Measurements from ENCODE around the gene NOP10.
A peak's percentile ranks its signal among the peaks of the same experiment; 100 is the strongest.
"Not testable (repeated sequence)": the region's sequence is repeated elsewhere in the genome, so short reads cannot be mapped to it uniquely, and the experiment has no call there.

NOP10 gene

DNA sequence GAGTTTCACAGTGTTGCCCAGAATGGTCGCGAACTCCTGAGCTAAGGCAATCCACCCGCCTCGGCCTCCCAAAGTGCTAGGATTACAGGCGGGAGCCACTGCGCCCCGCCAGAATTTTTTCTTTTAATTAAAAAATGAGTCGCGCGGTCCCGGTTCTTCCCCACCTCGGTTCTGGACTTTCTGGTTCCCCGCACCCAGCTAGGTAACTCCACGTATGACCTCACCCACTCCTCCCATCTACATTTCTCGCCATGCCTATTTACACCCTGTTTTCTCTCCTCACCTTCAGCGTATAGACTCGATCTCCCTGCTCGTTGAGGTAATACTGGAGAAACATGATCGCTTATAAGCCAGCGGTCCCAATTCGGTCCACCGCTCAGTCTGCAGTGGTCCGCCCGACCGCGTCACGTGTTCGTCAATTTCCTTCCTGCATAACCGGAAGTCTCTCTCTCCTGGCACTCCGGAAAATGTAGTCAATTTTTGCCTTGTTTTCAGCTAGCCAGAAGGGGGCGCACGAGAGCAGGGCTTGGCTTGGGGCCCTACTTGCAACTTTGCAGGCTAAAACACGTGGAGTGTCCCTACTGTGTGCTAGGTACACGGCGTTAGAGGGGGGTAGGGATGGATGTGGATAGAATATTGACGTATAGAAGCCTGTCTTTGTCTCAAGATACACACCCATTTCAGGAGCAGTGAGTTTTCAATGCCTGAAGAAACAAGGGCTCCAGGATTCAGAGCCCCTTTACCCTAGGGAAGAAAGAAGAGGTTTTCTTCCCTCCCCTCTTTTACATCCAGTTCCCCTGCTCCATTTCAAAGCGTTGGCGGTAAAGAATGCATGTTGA, at the start of gene NOP10, which contains the start of gene NUTM1:
Gene NOP10, minus strand, starts transcription at position 400 of the 839 bp plus-strand sequence. Its CDS starts 63 bp downstream, at position 337.
Gene NUTM1, plus strand, starts transcription at position 579 of the 839 bp plus-strand sequence. CDS start 382 bp downstream, outside the sequence.
- peak; percentile 97 for DNase-seq

DNA sequence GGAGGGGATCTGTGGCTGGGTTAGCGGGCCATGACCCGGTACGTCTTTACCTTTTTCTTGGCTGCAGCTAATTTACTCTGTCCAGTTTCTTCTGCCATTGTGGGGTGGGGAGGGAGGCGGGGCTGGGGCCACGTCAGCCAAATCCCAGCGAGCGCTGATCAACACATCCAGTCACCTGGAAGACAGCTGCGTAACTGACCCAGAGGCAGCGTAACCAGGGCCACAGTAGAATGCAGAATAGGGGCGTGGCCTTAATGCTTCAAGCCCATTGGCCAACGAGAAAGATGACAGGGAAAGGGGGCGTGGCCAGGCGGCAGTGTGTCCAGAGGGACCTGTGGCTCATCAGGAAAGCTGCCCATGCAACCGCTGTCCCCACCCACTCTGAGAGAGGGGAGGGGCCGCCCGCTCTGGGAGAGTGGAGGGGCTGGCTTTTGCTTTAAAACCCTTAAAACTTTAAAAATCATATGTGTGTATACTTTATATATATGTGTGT, 46.7 kb upstream of the NOP10 start:
- not testable (repeated sequence) for DNase-seq

DNA sequence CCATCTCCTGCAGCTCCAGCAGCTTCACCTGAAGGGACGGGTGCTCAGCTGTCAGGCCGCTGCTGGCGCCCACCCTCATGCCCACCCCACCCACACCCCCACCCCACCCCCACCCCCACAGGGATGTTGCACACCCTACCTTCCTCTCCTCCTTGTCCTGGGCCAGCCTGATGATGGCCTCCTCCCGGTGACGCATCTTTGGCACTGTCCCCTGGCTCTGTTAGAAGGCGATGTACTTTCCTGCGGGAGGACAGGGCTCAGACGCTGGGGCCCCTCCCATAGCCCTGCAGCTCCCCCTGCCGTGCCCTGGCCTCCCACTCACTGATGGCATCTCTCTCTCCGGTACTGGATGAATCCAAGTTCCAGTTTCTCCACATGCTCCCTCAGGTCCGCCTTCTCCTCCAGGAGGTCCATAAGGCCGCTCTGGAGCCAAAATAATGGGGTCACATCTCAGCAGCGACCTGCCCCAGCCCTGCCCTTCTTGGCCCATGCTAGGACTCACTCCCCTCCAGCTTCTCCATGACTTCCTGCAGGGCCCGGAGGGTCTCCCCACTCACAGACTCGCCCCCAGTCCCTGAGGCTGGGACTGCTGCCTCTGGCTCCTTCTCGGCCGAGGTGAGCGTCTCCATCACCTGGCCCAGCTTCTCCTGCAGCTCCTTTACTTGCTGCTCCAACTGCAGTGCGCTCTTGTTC, 39.0 kb upstream of the NOP10 start:
- not testable (repeated sequence) for DNase-seq

GRCh38 chr15:34380491-34380890, 37.6 kb upstream of the NOP10 start:
- DNase-seq: not testable (repeated sequence)

DNA sequence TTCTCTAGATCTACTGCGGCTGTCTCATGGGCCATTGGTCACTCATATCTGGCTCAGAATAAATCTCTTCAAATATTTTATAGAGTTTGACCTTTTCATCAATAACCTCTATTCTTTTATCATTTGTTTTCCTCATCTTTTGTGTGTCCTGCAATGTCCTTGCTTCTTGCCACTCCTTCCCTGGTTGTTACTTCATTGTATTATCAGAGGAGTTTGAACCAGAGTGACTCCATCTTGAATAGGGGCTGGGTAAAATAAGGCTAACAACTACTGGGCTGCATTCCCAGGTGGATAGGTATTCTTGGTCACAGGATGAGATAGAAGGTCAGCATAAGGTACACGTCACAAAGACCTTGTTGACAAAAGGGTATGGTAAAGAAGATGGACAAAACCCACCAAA, 33.9 kb upstream of the NOP10 start:
- DNase-seq: no peak

DNA sequence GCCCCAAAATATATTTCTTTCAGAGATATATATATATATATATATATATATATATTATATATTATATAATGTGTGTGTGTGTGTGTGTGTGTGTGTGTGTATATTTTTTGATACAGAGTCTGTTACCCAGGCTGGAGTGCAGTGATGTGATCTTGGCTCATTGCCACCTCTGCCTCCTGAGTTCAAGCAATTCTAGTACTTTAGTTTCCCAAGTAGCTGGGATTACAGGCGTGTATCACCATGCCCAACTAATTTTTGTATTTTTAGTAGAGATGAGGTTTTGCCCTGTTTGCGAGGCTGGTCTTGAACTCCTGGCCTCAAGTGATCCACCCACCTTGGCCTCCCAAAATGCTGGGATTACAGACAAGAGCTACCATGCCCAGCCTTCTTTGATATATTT, 32.6 kb upstream of the NOP10 start:
- DNase-seq: not testable (repeated sequence)

- DNase-seq: no peak
These were observed 31.9 kb upstream of the NOP10 start for GRCh38 chr15:34374816-34375215.

DNA sequence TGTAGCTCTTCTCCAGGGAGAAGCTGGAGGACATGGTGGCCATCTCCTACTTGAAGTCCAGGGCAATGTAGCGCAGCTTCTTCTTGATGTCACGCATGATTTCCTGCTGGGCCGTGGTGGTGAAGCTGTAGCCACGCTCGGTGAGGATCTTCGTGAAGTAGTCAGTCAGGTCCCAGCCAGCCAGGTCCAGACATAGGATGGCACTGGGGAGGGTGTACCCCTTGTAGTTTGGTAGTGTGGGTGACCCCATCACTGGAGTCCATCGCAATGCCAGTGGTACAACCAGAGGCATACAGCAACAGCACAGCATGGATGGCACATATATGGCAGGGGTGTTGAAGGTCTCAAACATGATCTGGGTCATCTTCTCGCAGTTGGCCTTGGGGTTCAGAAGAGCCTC, 31.0 kb upstream of the NOP10 start:
- no peak for DNase-seq

- no peak for DNase-seq
These were observed 27.7 kb upstream of the NOP10 start for GRCh38 chr15:34370643-34371042.

DNA sequence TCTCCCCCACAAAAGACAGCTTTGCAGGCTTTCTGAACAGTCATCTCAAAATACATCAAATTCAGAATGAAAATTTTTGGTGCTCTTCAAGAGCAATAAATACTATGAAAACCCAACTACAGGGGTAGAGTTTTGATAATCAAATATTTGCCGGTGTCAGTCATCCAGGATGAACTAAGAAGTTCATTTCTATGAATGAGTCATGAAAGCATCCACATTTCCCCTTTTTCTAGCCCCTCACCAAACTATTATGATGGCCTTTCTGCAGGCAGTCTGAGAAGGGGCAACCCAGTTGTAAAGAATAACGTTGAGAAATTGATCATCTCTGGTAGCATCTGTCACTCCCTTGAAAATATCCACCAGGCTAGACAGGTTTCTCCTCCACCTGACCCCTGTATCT, 27.2 kb upstream of the NOP10 start:
- DNase-seq: no peak

GRCh38 chr15:34367101-34368081, 24.5 kb upstream of the NOP10 start, which contains the start of gene LPCAT4:
Gene LPCAT4 (minus strand): TSS chr15:34367196. CDS start chr15:34367100, 96 bp downstream.
- DNase-seq: peak; percentile 92

- DNase-seq: peak; percentile 68
These were observed 23.5 kb upstream of the NOP10 start for GRCh38 chr15:34366271-34367065.

- no peak for DNase-seq
These were observed 22.9 kb upstream of the NOP10 start for GRCh38 chr15:34365836-34366235.

- DNase-seq: peak; percentile 5
These were observed 22.3 kb upstream of the NOP10 start for GRCh38 chr15:34365091-34365825.

GRCh38 chr15:34364041-34364440, 21.1 kb upstream of the NOP10 start:
- no peak for DNase-seq

DNA sequence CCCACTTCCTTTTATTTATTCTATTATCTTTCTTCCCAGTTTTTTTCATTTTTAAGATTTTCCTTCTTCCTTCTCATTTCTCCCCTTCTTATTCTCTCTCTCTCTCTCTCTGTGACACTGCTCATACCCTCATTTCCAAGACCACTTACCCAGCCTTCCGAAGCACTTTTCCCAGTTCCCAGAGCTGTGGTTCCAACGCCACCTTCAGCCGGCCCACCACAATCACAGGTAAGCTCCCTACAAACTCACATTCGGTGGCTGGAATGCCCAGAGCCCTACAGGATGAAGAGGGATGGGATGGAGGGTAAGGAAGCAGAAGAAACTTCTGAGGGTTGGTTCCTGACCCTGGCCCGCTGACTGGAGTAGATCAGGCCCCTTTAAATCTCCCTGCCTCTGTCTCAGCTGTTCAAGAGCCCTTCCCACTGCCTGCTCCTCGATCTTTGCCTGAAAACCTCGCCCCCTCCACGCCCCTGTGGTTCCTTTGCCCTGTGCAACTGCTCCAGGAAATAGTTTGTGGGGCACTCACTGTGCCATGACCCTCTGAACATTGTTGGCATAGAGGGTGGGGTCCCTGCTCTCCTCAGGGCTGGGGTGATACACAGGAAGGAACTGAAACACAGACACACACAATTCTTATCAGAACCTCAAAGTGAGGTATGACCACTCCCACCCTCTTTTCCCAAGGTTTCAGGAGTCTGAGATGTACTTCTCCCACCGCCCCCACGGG, 19.3 kb upstream of the NOP10 start:
- no peak for DNase-seq

DNA sequence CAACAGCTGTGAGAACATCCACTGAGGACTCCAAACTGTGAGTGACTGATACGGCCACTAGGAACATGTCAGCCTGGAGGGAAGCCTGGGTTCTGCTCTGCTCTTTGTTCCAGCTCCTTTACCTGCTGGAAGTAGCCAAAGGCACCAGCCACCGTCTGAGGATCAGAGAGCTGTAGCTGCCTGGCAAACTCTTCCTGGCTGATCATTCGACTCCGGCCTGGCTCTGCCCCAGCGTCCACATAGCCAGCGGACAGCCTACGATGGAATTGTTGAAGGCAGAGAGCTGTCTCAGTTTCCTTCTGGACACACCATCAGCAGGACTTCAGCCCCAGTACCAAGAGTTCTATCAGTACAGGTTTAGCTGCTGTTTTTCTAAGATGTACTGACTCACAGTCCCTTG, 18.3 kb upstream of the NOP10 start:
- no peak for DNase-seq

GRCh38 chr15:34360298-34360697, 17.4 kb upstream of the NOP10 start:
- no peak for DNase-seq

GRCh38 chr15:34359416-34359815, 16.5 kb upstream of the NOP10 start:
- DNase-seq: no peak

DNA sequence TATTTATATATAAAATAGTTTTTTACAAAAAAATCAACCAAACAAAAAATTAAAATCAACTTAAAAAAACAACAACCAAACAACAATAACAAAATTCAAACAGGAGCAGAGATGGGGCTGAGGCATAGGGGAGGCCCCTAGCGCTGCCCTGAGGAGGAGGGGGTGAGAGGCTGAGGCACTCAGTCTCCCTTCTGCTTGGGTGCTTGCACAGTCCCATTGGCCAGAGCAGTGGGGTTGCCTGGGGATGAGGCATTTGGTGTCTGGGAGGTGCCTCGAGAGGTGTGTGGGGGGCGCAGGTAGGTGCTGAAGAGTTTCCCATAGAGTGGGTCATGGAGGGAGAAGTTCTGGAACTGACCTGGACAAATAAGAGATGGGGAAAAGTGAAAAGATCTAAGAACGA, 16.0 kb upstream of the NOP10 start:
- no peak for DNase-seq
